ENCODE measurements around the gene SLC30A4. TPM values are rescaled to one million over a fixed set of nuclear protein-coding genes. Genes with fewer than 3 reads are reported as not detected.
A peak's percentile ranks its signal among the peaks of the same experiment; 100 is the strongest.

Gene SLC30A4
- total and polyA plus RNA-seq, 8 donors = 0.80 to 2.2 (median 1.4) TPM

GRCh38 chr15:45435124-45435903, 87.2 kb downstream of the SLC30A4 start:
- no peaks in the 10 kb centered on the region for H3K9me3 ChIP-seq
- H3K4me1 ChIP-seq = peaks cover 0 to 10% (median 0%) of the 10 kb centered on the region in 3 donors
- no peaks in the 10 kb centered on the region for H3K36me3 ChIP-seq
- no peak overlapping the region for H3K27ac ChIP-seq
- ATAC-seq = no peak
- no peaks in the 10 kb centered on the region for H3K27me3 ChIP-seq
- no peak for TF ChIP-seq CTCF (IDR thresholded peaks at IDR 0.05)
- intact Hi-C loops (cut with DNase I) = no loop called here
- DNase-seq = no peak
- WGBS, 2 donors = 53 to 54% methylated on average over 8 of the region's 8 CpGs
- H3K4me3 ChIP-seq = no peak overlapping the region
- no peak for FAIRE-seq

GRCh38 chr15:45434078-45434567, 88.4 kb downstream of the SLC30A4 start:
- Histone ChIP-seq H3K9me3 (no peaks in the 10 kb centered on the region), H3K27ac (no peak overlapping the region), H3K27me3 (no peaks in the 10 kb centered on the region), H3K36me3 (no peaks in the 10 kb centered on the region), H3K4me1 (peaks cover 0 to 10% (median 0%) of the 10 kb centered on the region in 3 donors), H3K4me3 (no peak overlapping the region)
- no peak for TF ChIP-seq CTCF (IDR thresholded peaks at IDR 0.05)
- WGBS, 2 donors = 94 to 95% methylated on average over 2 of the region's 2 CpGs
- ATAC-seq = no peak
- no peak for DNase-seq
- no peak for FAIRE-seq
- intact Hi-C loops (cut with DNase I) = no loop called here

GRCh38 chr15:45431511-45431910, 91.0 kb downstream of the SLC30A4 start:
- Histone ChIP-seq H3K36me3 (no peaks in the 10 kb centered on the region), H3K4me3 (peak overlapping the region in 1 of 4 donors; percentile 58), H3K27ac (peak overlapping the region in 1 of 4 donors; percentile 38), H3K4me1 (peaks cover 0 to 10% (median 0%) of the 10 kb centered on the region in 3 donors), H3K27me3 (no peaks in the 10 kb centered on the region), H3K9me3 (no peaks in the 10 kb centered on the region)
- intact Hi-C loops (cut with DNase I) = loop anchor here in 1 of 3 donors (2.0 kb wide), 1 partner anchor 25 kb away; no protein-coding TSS in a partner anchor
- no peak for TF ChIP-seq CTCF (IDR thresholded peaks at IDR 0.05)
- WGBS, 2 donors = 26 to 42% methylated on average over 2 of the region's 2 CpGs
- peak in 2 of 6 donors; percentile 42 to 67 for DNase-seq
- ATAC-seq = peak; percentile 48 to 86 (median 82)
- FAIRE-seq = no peak

GRCh38 chr15:45429941-45430792, 92.4 kb downstream of the SLC30A4 start:
- no peaks in the 10 kb centered on the region for H3K9me3 ChIP-seq
- peak overlapping the region in 2 of 4 donors; percentile 38 to 55 for H3K27ac ChIP-seq
- H3K4me3 ChIP-seq = peak overlapping the region; percentile 18 to 58 (median 37)
- intact Hi-C loops (cut with DNase I) = loop anchor here in 1 of 3 donors (2.0 kb wide), 1 partner anchor 27 kb away; no protein-coding TSS in a partner anchor
- DNase-seq = peak; percentile 63 to 99 (median 82)
- H3K27me3 ChIP-seq = no peaks in the 10 kb centered on the region
- peak; percentile 99 to 100 (median 99) for TF ChIP-seq CTCF (IDR thresholded peaks at IDR 0.05)
- WGBS, 2 donors = 9 to 13% methylated on average over 52 to 73 of the region's 73 CpGs
- ATAC-seq = peak; percentile 92 to 93 (median 93)
- no peaks in the 10 kb centered on the region for H3K36me3 ChIP-seq
- FAIRE-seq = no peak
- peaks cover 0 to 10% (median 0%) of the 10 kb centered on the region in 3 donors for H3K4me1 ChIP-seq

Other genes with a start within 250 kb of the SLC30A4 start
- gene GATM, start 144.2 kb downstream of the SLC30A4 start, total RNA-seq = 1,000 to 10,000 TPM in 4 of 6 donors, 100 to 1,000 TPM in 2; 862 to 1,576 (median 1,249) TPM
- 100 to 1,000 TPM; 343 to 367 TPM for gene GATM, start 144.2 kb downstream of the SLC30A4 start, polyA plus RNA-seq
- gene BLOC1S6, start 64.6 kb upstream of the SLC30A4 start, total RNA-seq = 10 to 100 TPM; 14.8 to 30.5 (median 20.7) TPM
- 10 to 100 TPM in 1 of 2 donors, 1 to 10 TPM in 1; 8.4 to 18.4 TPM for gene BLOC1S6, start 64.6 kb upstream of the SLC30A4 start, polyA plus RNA-seq
- gene SQOR, start 112.3 kb upstream of the SLC30A4 start, total RNA-seq = 10 to 100 TPM; 22.8 to 28.6 (median 24.8) TPM
- 10 to 100 TPM; 13.8 to 22.0 TPM for gene SQOR, start 112.3 kb upstream of the SLC30A4 start, polyA plus RNA-seq